ENCODE measurements around the gene FCER2. TPM values are rescaled to one million over a fixed set of nuclear protein-coding genes. Genes with fewer than 3 reads are reported as not detected.

FCER2 gene
- polyA plus RNA-seq, 1 experiment: not detected

DNA sequence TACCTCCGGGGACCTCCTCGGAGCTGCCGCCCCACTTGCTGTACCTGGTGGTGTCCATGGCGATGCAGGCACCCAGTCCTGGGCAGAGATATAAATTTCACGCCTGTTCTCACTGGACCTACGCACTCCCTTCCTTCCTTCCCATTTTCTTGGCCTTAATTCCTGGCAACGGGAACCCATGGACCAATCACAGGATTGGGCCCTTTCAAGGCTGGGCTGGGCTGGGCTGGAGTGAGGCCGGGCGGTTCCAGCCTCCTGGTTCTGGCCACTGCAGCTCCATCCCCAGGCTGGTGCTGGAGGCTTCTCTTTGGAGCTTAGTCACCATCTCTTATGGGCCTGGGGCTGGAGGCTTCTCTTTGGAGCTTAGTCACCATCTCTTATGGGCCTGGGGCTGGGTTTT is 30.1 kb upstream of the FCER2 start, which contains the start of gene CLEC4G:
Gene CLEC4G (minus strand): TSS at position 66 of the 400 bp plus-strand sequence. CDS start 8 bp downstream, at position 58.
- ChIA-PET POLR2A (interaction anchor here (0.6 kb wide), 1 partner anchor 517 kb away, joined by 4 read pairs; no protein-coding TSS in a partner anchor), CTCF (no interaction called here)
- H3K4me3 ChIP-seq (ENCODE audit: low read depth, low read length): no peak within 1 kb of the TSS
- no peak within 1 kb of the TSS for H3K27ac ChIP-seq (ENCODE audit: low read depth, low read length)
- TF ChIP-seq, protein P1, sequence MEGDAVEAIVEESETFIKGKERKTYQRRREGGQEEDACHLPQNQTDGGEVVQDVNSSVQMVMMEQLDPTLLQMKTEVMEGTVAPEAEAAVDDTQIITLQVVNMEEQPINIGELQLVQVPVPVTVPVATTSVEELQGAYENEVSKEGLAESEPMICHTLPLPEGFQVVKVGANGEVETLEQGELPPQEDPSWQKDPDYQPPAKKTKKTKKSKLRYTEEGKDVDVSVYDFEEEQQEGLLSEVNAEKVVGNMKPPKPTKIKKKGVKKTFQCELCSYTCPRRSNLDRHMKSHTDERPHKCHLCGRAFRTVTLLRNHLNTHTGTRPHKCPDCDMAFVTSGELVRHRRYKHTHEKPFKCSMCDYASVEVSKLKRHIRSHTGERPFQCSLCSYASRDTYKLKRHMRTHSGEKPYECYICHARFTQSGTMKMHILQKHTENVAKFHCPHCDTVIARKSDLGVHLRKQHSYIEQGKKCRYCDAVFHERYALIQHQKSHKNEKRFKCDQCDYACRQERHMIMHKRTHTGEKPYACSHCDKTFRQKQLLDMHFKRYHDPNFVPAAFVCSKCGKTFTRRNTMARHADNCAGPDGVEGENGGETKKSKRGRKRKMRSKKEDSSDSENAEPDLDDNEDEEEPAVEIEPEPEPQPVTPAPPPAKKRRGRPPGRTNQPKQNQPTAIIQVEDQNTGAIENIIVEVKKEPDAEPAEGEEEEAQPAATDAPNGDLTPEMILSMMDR (IDR thresholded peaks at IDR 0.05; ENCODE audit: low read depth, low read length): no peak
- no peaks in the 10 kb centered on the region; the same call in 1 of the 2 replicates for H3K9me3 ChIP-seq (ENCODE audit: control insufficient read depth, insufficient read depth, low read length)
- no peak for DNase-seq (ENCODE audit: low read depth, low spot score)
- peaks cover 31% of the 10 kb centered on the region for H3K27me3 ChIP-seq (ENCODE audit: control insufficient read depth, insufficient read depth, low read length)

DNA sequence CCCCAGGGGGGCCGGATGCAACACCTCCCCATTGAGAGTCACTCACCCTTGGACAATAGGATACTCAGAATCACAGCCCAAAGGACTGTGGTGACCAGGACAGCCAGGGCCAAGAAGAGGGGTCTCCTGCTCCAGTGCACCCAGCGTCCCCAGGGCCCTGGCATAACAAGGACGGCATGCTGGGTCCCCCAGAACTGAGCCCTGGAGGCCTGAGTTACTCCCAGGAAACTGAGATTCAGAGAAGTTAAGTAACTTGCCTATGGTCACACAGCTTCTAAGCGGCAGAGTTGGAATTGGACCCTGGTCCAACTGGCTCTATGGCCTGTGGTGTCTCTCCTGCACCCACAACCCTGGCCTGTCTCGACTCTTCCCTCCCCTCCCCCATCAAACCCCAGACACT is 29.7 kb upstream of the FCER2 start:
- TF ChIP-seq, protein P1 (IDR thresholded peaks at IDR 0.05; ENCODE audit: low read depth, low read length): no peak
- Histone ChIP-seq H3K4me3 (ENCODE audit: low read depth, low read length) (no peak overlapping the region), H3K27me3 (ENCODE audit: control insufficient read depth, insufficient read depth, low read length) (peaks cover 31% of the 10 kb centered on the region), H3K9me3 (ENCODE audit: control insufficient read depth, insufficient read depth, low read length) (no peaks in the 10 kb centered on the region; the same call in 1 of the 2 replicates), H3K27ac (ENCODE audit: low read depth, low read length) (no peak overlapping the region)
- DNase-seq (ENCODE audit: low read depth, low spot score): no peak
- ChIA-PET POLR2A (no interaction called here), CTCF (no interaction called here)

DNA sequence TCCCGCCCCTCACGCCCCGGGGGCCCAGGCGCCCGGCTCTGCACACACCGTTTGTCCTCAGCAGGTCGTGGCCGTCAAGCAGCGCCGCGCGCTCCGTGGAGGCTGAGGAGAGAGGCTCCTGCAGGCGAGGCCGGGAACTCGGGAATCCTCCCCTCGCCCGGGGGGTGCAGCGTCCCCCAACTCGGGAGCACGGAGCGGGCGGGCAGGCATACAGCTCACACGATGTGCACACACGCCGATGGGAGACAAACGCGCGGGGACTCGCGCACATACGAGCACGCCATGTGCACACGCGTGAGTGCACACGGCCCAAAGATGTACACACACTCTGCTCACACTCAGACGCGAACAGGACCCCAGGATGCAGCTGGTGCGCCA is 29.3 kb upstream of the FCER2 start:
- Histone ChIP-seq H3K27ac (ENCODE audit: low read depth, low read length) (no peak overlapping the region), H3K9me3 (ENCODE audit: control insufficient read depth, insufficient read depth, low read length) (no peaks in the 10 kb centered on the region; the same call in 1 of the 2 replicates), H3K27me3 (ENCODE audit: control insufficient read depth, insufficient read depth, low read length) (peaks cover 31% of the 10 kb centered on the region), H3K4me3 (ENCODE audit: low read depth, low read length) (no peak overlapping the region)
- TF ChIP-seq, protein P1 (IDR thresholded peaks at IDR 0.05; ENCODE audit: low read depth, low read length): no peak
- no peak for DNase-seq (ENCODE audit: low read depth, low spot score)
- POLR2A ChIA-PET: no interaction called here
- CTCF ChIA-PET: no interaction called here

DNA sequence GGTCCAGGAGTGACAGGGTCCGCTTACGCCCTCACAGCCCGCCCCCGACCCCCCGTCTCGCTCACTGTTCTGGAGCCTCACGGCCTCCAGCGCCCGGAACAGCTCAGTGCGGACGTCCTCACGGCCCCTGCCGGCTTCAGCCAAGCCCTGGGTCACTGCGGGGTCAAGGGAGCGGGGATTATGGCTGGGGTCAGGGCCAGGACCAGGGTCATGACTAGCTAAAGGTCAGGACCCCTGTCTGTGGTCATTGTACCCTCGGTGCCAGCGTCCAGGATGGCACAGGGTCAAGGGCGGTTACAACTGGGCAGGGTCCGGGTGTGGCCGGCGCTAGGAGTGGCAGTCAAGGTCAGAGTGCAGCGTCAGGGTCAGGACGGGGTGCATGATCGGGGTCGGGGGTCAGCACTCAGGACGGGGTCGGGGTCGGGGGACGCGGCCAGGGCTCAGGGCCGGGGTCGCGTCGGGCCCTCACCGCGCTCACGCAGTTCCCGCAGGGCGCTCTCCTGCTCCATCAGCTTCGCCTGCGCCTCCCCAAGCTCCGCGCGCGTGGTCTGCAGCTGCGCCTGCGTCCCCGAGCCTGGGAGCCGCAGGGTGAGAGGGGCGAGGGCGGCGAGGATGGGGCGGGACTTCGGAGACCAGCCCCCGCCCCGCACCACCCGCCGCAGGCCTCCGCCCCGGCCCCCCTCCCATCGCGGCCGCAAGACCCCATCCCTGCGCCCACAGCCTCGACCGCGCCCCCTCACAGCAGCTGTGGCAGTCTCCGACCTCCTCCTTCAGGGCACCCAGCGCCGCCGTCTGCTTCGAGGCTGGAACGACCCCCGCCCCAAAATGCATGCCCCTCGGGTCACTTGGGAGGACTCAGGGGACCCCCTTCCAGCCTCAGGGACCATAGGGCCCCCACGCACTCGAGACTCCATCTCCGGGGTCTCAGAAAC is 28.6 kb upstream of the FCER2 start:
- Histone ChIP-seq H3K9me3 (ENCODE audit: control insufficient read depth, insufficient read depth, low read length) (no peaks in the 10 kb centered on the region; the same call in 1 of the 2 replicates), H3K27me3 (ENCODE audit: control insufficient read depth, insufficient read depth, low read length) (peaks cover 31% of the 10 kb centered on the region), H3K27ac (ENCODE audit: low read depth, low read length) (no peak overlapping the region), H3K4me3 (ENCODE audit: low read depth, low read length) (no peak overlapping the region)
- TF ChIP-seq, protein P1 (IDR thresholded peaks at IDR 0.05; ENCODE audit: low read depth, low read length): no peak
- ChIA-PET POLR2A (no interaction called here), CTCF (no interaction called here)
- no peak for DNase-seq (ENCODE audit: low read depth, low spot score)

DNA sequence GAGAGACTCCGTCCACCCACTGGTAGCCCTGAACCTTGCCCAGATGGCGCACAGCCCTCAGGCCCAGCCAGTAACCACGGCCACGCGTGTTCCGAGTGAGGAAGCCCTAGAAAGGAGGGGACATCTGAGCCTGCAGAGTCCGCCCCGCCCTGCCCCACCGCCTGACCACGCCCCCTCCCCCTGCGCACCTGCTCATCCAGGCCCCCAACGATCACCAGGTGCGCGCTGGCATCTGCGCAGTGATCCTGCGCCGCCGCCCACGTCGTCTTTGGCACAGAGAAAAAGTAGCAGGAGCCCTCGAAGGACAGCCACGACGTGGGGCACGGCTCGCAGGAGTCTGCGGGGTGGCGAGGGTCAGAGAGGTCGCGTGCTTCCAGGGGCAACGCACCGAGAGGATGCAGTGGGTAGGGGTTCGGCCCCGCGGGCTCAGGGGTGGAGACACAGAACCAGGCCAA is 27.9 kb upstream of the FCER2 start:
- H3K9me3 ChIP-seq (ENCODE audit: control insufficient read depth, insufficient read depth, low read length): no peaks in the 10 kb centered on the region; the same call in 1 of the 2 replicates
- CTCF ChIA-PET: no interaction called here
- TF ChIP-seq, protein P1 (IDR thresholded peaks at IDR 0.05; ENCODE audit: low read depth, low read length): no peak
- POLR2A ChIA-PET: no interaction called here
- DNase-seq (ENCODE audit: low read depth, low spot score): no peak
- no peak overlapping the region for H3K4me3 ChIP-seq (ENCODE audit: low read depth, low read length)
- peaks cover 31% of the 10 kb centered on the region for H3K27me3 ChIP-seq (ENCODE audit: control insufficient read depth, insufficient read depth, low read length)
- no peak overlapping the region for H3K27ac ChIP-seq (ENCODE audit: low read depth, low read length)
